Hematopoietic multipotent progenitor cell (in vitro differentiated cells): Measurements from ENCODE around the gene DYNLL2. TPM values are rescaled to one million over a fixed set of nuclear protein-coding genes. Genes with fewer than 3 reads are reported as not detected.
"Not testable (repeated sequence)": the region's sequence is repeated elsewhere in the genome, so short reads cannot be mapped to it uniquely, and the experiment has no call there.

Source experiments
- DNase-seq, 3 donors: peaks; one replicate each; pipeline ENCODE4 v3.0.0-alpha.2; 2011 to 2015; ENCODE audit warnings: low read depth in 2 of 3, low spot score in 2 of 3
- total RNA-seq: library from RNA; depleted of rRNA; stranded (reverse); fragments of >200 nt; gene quantifications from one replicate; pipeline ENCODE4 v1.2.3, GENCODE V29; 2012

DYNLL2 gene
- 14.5 TPM for total RNA-seq

GRCh38 chr17:58082870-58083490 is at the start of gene DYNLL2:
TSS of gene DYNLL2 (plus strand) at chr17:58083419. CDS start at chr17:58087091, 3,672 bp downstream.
- peak; percentile 73 to 95 (median 88) for DNase-seq

DNA sequence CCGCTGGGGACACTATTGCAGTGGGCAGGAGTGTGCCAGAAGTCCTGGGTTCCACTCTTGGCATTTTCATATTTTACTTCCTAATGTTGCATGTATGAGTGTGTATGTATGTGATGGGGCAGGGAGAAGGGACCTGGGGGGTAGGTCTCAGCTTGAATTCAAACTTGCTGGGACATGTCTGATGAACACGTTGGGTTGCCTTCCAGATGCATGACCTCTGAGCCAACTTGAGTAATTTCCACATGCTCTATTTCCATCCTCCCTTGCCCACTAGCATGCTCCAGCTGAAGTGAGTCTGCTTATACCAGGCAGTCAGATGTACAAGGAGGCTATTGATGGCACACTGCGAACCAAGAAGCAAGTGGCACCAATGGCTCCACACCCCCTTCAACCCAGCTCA is 43.2 kb upstream of the DYNLL2 start:
- DNase-seq, result no peak

DNA sequence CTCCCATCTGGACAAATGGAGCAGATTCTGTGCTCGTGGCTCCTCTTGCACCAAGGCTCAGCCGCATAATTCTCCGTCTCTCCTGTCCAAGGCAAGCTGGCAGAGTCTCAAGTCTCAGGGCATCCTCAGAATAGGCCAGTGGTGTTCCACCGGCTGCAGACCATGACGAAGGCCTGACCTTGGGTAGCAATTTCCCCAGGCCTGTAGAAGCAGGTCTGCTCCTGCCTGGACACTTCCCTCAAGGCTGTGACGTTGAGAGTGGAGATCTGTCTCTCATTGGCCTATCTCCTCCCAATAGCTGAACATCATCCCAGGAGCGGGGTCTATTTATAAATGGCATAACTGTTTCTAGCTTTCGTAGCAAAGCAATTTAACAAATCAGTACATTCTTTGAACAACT is 42.8 kb upstream of the DYNLL2 start:
- no peak for DNase-seq

GRCh38 chr17:58041161-58041560 is 42.1 kb upstream of the DYNLL2 start:
- no peak for DNase-seq

DNA sequence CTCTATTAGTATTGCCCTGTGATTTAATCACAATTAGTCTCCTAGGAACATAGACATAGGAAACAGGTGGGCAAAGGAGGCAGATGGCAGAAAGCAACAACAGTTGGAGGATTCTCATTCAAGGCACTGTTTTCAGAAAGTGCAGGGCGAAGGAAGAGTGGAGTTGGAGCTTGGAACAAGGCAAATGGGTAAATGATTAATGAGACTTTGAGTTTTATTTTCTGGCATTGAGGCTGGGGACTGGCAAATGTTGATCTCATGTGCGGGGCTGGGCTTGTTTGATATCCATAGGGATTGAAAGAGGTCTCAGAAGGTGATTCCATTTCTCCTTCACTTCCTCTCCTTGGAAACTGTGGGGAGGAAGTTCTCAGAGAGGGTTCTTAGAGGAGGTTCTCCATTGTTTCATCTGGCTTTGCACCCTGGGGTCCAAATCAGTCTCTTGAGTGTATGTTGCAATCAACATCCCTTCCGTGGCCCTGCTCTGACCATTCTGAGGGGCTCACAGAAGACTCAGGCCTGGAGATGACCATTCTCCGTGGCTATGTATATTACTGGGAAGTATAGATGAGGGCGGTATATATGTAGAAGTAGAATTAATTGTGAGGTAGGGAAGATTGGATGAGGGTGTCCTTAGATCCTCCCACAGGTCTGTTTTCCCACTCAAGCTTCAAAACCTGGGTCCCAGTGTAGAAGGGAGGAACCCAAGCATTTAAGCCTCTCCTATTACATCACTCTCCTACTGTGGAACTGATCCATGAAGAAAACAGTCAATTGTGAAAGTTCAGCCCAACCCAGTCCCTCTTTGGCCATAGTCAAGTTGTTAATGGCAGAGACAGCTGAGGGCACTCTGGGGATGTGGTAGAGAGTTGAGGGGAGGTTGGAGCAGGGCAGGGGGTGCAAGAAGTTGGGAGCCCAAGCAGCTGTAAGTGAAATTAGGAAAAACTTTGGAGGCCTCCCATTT is 39.7 kb upstream of the DYNLL2 start:
- DNase-seq, result no peak

GRCh38 chr17:58044256-58044655 is 39.0 kb upstream of the DYNLL2 start:
- not testable (repeated sequence) for DNase-seq

DNA sequence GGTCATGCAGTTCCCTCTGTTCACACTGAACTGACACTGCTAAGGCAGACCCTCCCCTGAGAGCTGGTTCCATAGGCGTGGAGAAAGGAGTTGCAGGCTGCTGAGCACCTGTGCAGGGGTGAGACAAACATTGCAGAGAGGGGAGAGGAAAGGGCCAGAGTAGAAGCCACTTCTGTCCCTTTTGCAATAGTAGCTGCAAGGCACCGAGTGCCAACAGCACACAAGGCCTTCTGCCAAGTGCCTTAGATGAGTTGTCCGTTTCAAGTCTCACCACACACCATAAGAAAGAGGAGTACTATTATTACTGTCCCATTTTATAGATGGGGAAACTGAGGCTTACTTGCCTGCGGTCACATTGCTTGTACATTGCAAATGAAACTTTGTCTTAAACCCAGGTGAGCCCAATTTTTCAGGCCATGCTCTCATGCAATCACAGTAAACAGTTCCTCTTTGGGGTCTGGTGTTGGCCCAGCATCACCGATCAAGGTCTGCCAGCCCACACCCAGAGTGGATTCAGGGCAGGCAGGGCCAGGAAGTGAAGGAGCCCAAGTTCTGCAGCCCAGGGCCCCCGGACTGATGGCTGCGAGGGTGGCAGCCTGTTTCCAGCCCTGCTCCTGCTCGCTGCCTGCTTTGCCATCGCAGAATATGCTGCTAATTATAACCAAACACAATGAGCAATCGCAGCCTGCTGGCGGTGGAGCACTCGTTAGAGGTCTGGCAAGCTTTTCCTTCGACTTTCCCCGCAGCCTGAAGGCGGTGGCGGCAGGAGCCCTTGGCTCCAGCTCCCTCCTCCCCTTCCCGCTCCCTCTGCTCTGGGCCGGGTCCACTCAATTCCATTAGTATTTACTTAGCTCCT is 36.8 kb upstream of the DYNLL2 start:
- DNase-seq, result no peak

GRCh38 chr17:58047376-58048150 is 35.7 kb upstream of the DYNLL2 start:
- DNase-seq, result no peak

GRCh38 chr17:58049533-58049932 is 33.7 kb upstream of the DYNLL2 start:
- DNase-seq, result no peak

GRCh38 chr17:58050966-58051365 is 32.3 kb upstream of the DYNLL2 start:
- DNase-seq, result no peak

DNA sequence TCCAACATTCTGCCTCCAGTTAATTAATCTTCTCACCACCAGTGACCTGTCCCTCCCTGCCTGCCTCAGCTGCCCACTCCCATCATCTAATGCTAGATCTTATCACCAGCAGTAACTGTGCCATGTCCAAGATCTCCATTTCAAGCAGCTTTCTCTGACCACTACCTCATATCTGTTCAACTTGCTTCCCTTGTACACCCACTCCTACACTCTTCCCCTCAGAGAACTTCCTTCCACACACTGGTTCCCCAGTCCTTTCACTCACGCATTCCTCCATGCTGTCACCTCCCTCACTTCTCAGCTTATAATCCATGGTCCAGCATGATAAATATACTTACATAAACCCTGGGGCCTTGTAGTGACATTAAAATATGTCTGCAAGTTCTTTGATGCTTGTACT is 31.8 kb upstream of the DYNLL2 start:
- no peak for DNase-seq

- DNase-seq, result no peak
Observed at GRCh38 chr17:58052407-58052806, 30.8 kb upstream of the DYNLL2 start.

GRCh38 chr17:58052945-58053715 is 30.1 kb upstream of the DYNLL2 start:
- DNase-seq, result no peak

DNA sequence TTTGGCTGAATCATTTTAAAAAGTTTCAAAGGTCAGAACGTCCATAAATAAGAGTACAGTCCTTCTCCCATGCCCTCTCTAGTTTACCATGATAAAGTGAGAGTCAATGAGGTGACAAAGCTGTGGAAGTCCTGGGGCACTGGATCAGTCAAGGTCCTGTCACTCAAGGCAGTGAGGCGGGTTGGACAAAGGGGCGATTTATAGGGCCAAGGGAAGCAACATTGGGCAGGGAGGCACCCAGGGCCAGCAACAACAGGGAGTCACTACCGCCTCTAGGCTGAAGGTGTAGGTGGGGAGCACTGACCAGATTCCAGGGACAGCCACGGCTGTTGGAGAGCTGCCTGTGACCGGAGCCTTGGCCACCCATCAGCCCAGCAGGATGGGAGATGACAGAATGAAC is 28.6 kb upstream of the DYNLL2 start:
- DNase-seq, result no peak

DNA sequence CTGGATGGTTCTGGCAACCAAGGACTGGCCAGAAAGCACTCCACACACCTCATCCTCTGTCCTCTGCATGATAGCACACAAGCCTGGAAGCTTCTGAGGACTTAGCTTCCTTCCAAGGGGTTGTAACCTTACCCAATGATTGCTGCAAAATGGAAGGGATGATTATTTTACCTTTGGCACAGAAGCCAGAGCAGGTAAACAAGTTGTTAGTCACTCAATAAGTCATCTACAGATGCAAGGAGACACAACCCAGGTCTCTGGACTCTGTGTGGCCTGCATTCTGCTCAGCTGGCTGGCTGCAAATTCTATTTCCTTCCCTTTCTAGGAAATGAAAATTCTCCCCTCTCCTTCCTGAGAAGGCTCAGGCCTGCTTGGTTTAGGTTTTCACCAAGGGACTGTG is 26.7 kb upstream of the DYNLL2 start:
- DNase-seq, result no peak

GRCh38 chr17:58059141-58059540 is 24.1 kb upstream of the DYNLL2 start:
- DNase-seq, result no peak

GRCh38 chr17:58060596-58061191 is 22.5 kb upstream of the DYNLL2 start:
- DNase-seq, result no peak

DNA sequence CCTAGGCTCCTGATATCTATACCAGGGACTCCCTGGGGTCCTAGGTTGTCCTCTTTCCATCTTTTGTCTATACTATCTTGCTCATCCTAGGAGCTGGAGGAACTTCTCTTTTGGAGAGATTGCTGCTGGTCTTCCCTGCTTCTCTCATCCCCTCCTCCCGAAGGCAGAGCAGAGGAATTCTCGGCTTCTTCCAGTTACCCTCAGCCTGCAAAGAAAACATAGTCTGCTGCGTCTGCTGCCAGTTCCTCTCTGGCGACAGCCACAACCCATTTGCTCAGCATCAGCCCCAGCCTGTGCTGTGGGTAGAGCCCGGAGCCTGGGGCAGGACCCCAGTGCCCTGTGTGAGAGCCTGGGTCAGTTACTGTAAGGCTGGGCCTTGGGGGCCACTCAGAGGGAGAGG is 21.5 kb upstream of the DYNLL2 start:
- DNase-seq, result no peak

- DNase-seq, result no peak
Observed at GRCh38 chr17:58065238-58065637, 18.0 kb upstream of the DYNLL2 start.
